IPS-18c (cell line): ENCODE results near the gene RLN3.

Experiments used
- H3K4me3 ChIP-seq: 2 replicates; pipeline ENCODE4 v1.7.0; 2013; ENCODE audit warnings: low read depth, mild to moderate bottlenecking, low read length, moderate library complexity; ENCODE audit not compliant: insufficient read depth
- H3K9me3 ChIP-seq: one replicate; pipeline ENCODE4 v1.6.1; 2013; ENCODE audit warnings: mild to moderate bottlenecking, low read length, moderate library complexity; ENCODE audit not compliant: control insufficient read depth, insufficient read depth

RLN3 gene

GRCh38 chr19:13989487-13989886 lies 38.5 kb upstream of the RLN3 start:
- Histone ChIP-seq H3K9me3 (peaks cover 2% of the 10 kb centered on the region), H3K4me3 (no peak overlapping the region)

- peaks cover 2% of the 10 kb centered on the region for H3K9me3 ChIP-seq
- no peak overlapping the region for H3K4me3 ChIP-seq
Observed at GRCh38 chr19:13990085-13990484, 37.9 kb upstream of the RLN3 start.

- peaks cover 2% of the 10 kb centered on the region for H3K9me3 ChIP-seq
- H3K4me3 ChIP-seq, result no peak overlapping the region
Observed at GRCh38 chr19:13992025-13992424, 35.9 kb upstream of the RLN3 start.

GRCh38 chr19:13993590-13994300 lies 34.2 kb upstream of the RLN3 start:
- Histone ChIP-seq H3K9me3 (peaks cover 1% of the 10 kb centered on the region), H3K4me3 (no peak overlapping the region)

GRCh38 chr19:13995017-13995728 lies 32.8 kb upstream of the RLN3 start:
- Histone ChIP-seq H3K9me3 (peaks cover 4% of the 10 kb centered on the region), H3K4me3 (no peak overlapping the region)

GRCh38 chr19:13995878-13996765 lies 31.8 kb upstream of the RLN3 start:
- Histone ChIP-seq H3K9me3 (peaks cover 4% of the 10 kb centered on the region), H3K4me3 (no peak overlapping the region)

GRCh38 chr19:13996928-13997630 lies 30.9 kb upstream of the RLN3 start:
- H3K4me3 ChIP-seq, result no peak overlapping the region
- peaks cover 4% of the 10 kb centered on the region for H3K9me3 ChIP-seq

GRCh38 chr19:13997631-13997962 lies 30.4 kb upstream of the RLN3 start:
- Histone ChIP-seq H3K9me3 (peaks cover 4% of the 10 kb centered on the region), H3K4me3 (no peak overlapping the region)

GRCh38 chr19:13998426-13998825 lies 29.5 kb upstream of the RLN3 start:
- H3K9me3 ChIP-seq, result peaks cover 4% of the 10 kb centered on the region
- no peak overlapping the region for H3K4me3 ChIP-seq

GRCh38 chr19:13999085-13999484 lies 28.9 kb upstream of the RLN3 start:
- Histone ChIP-seq H3K4me3 (no peak overlapping the region; the same call in 1 of the 2 replicates), H3K9me3 (peaks cover 4% of the 10 kb centered on the region)

GRCh38 chr19:14000691-14001375 lies 27.1 kb upstream of the RLN3 start:
- H3K4me3 ChIP-seq, result no peak overlapping the region
- H3K9me3 ChIP-seq, result peaks cover 4% of the 10 kb centered on the region

- peaks cover 4% of the 10 kb centered on the region for H3K9me3 ChIP-seq
- no peak overlapping the region for H3K4me3 ChIP-seq
Observed at GRCh38 chr19:14002571-14003250, 25.2 kb upstream of the RLN3 start.

- Histone ChIP-seq H3K9me3 (peaks cover 4% of the 10 kb centered on the region), H3K4me3 (no peak overlapping the region)
Observed at GRCh38 chr19:14003251-14004055, 24.5 kb upstream of the RLN3 start.

- H3K4me3 ChIP-seq, result no peak overlapping the region
- H3K9me3 ChIP-seq, result no peaks in the 10 kb centered on the region
Observed at GRCh38 chr19:14004619-14005348, 23.2 kb upstream of the RLN3 start.
